Heart right ventricle (tissue), 16 donors: ENCODE measurements around the gene TMEM87B. TPM values are rescaled to one million over a fixed set of nuclear protein-coding genes. Genes with fewer than 3 reads are reported as not detected.

ENCODE experiments used
- ATAC-seq, 8 donors: fragments of 200-7000 bp; cut with Tn5 transposase; one replicate each; pipeline ENCODE4 v1.9.1; 2020; ENCODE audit warnings: mild to moderate bottlenecking in 8 of 8, moderate library complexity in 8 of 8, moderate number of reproducible peaks in 1 of 8
- DNase-seq, 2 donors: peaks; one replicate each; pipeline ENCODE4 v3.0.0-alpha.2; 2020
- H3K27ac ChIP-seq, 10 donors: fragments of 200-600 bp; sonication (generic) in 2 of 10; one replicate each; pipeline versions ENCODE4 v1.5.0 to v1.8.0; 2020 to 2022; ENCODE audit warnings: mild to moderate bottlenecking in 3 of 10
- H3K27me3 ChIP-seq, 7 donors: fragments of 200-600 bp; one replicate each; pipeline ENCODE4 v1.8.0; 2021 to 2022; ENCODE audit warnings: mild to moderate bottlenecking in 2 of 7
- H3K36me3 ChIP-seq, 9 donors: fragments of 200-600 bp; sonication (generic) in 1 of 9; one replicate each; pipeline versions ENCODE4 v1.5.0 to v1.8.0; 2020 to 2022; ENCODE audit warnings: mild to moderate bottlenecking in 2 of 9
- H3K4me1 ChIP-seq, 9 donors: fragments of 200-600 bp; sonication (generic) in 1 of 9; one replicate each; pipeline versions ENCODE4 v1.5.0 to v1.8.0; 2020 to 2022; ENCODE audit warnings: mild to moderate bottlenecking in 4 of 9
- H3K4me3 ChIP-seq, 10 donors: fragments of 200-600 bp; sonication (generic) in 2 of 10; one replicate each; pipeline versions ENCODE4 v1.5.0 to v1.8.0; 2020 to 2022; ENCODE audit warnings: mild to moderate bottlenecking in 7 of 10, moderate library complexity in 2 of 10
- H3K9me3 ChIP-seq, 11 donors: fragments of 200-600 bp in 10 of 11; sonication (generic) in 2 of 11; one replicate each; pipeline versions ENCODE4 v1.5.0 to v1.8.0; 2013 to 2022; ENCODE audit warnings: mild to moderate bottlenecking in 2 of 11, control low read depth in 1 of 11, moderate library complexity in 1 of 11
- CTCF ChIP-seq, 9 donors: fragments of 200-600 bp; sonication (generic) in 2 of 9; IDR thresholded peaks; one replicate each; pipeline versions ENCODE4 v1.5.0 to v1.8.0; 2021 to 2022; ENCODE audit warnings: antibody characterized with exemption in 9 of 9, mild to moderate bottlenecking in 5 of 9, moderate library complexity in 1 of 9
- WGBS, 2 donors: extraction: QIAGEN DNeasy Blood & Tissue Kit; methylation state at CpG; one replicate each; pipeline ENCODE4 v1.1.7; 2013; ENCODE audit warnings: inconsistent platforms in 1 of 2; 5-methylcytosine and 5-hydroxymethylcytosine counted together
- intact Hi-C, 10 donors: fragments of 100-400 bp; cut with DNase I; formaldehyde crosslinking; loops; one replicate each; pipeline versions ENCODE4 v1.11.1 to v1.14.2; 2022
- polyA plus RNA-seq, 2 donors: library from polyadenylated mRNA; stranded (reverse); fragments of 200-250 nt; gene quantifications; one replicate each; pipeline ENCODE4 v1.2.3, GENCODE V29; 2013
- total RNA-seq, 10 donors: library from RNA; stranded (reverse); fragmentation: NEBNext Ultra II Directional in 3 of 10; extraction: Animal tissue kit (Norgen Biotek cat#: 25700) in 3 of 10; gene quantifications; one replicate each; pipeline versions ENCODE4 v1.2.1 to v1.2.4, GENCODE V29; 2021 to 2023
- donor health status: Arrhythmogenic right ventricular cardiomyopathy.
- donor health status: ischemic (EF 13 %, LVEDD 7.1; RV severe dilation, severe dysfunction).
- donor health status: healthy with polysubstance abuse.
- donor health status: DM: no; HTN: yes; CAD: no.
- donor health status: DM: no; HTN: no; CAD: no.
- donor health status: ischemic (EF 25% LVEDD 6.9; RV normal size, moderate dysfunction).
- donor health status: ischemic (EF 25% LVEDD 5.7; RV mildly dilated, moderate dysfunction).
- donor health status: healthy.
- donor health status: DM: yes; HTN: yes; CAD: no.
- donor health status: Ischemic cardiomyopathy.
- donor health status: ischemic (EF 35%, LVEDD 5.7; RV mildly dilated, moderate dysfunction).
- donor health status: nonischemic (EF 11% LVEDD 7.7; RV severe dilation, severe dysfunction).
- donor health status: DM: yes; HTN: yes; CAD: no.
- donor health status: PGD.
- donor health status: ischemic (EF 29% LVEDD 5.4; RV normal size, mild dysfunction).
- donor health status: nonischemic (EF 23%, LVEDD 6.1; RV moderate dilation, normal function).

TMEM87B gene
- total and polyA plus RNA-seq, 12 donors: 4.4 to 11.1 (median 5.7) TPM

DNA sequence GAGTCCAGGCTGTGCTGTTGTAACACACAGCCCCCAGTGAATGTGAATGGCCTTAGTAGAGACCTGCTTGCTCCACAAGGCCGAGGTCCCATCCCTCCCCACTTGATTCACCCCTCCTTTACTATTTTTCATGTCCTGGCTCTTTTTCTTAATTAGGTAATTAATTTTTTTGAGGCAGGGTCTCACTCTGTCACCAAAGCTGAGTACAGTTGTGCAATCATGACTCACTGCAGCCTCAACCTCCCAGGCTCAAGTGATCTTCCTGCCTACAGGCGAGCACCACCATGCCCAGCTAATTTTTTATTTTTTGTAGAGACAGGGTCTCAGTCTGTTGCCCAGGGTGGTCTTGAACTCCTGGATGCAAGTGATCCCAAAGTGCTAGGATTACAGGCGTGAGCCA, 102.4 kb downstream of the TMEM87B start:
- intact Hi-C loops: no loop called here
- Histone ChIP-seq H3K4me3 (no peak overlapping the region), H3K36me3 (no peaks in the 10 kb centered on the region), H3K27ac (no peak overlapping the region), H3K4me1 (peaks cover 0 to 12% (median 0%) of the 10 kb centered on the region in 9 donors), H3K9me3 (no peaks in the 10 kb centered on the region), H3K27me3 (no peaks in the 10 kb centered on the region)
- no peak for ATAC-seq
- DNase-seq: no peak
- 66 to 78% methylated on average over 3 of the region's 3 CpGs for WGBS, 2 donors
- no peak for TF ChIP-seq CTCF (IDR thresholded peaks at IDR 0.05)

GRCh38 chr2:112159454-112159921, 104.4 kb downstream of the TMEM87B start:
- Histone ChIP-seq H3K27ac (no peak overlapping the region), H3K27me3 (no peaks in the 10 kb centered on the region), H3K36me3 (no peaks in the 10 kb centered on the region), H3K4me3 (no peak overlapping the region), H3K9me3 (no peaks in the 10 kb centered on the region), H3K4me1 (peaks cover 0 to 12% (median 0%) of the 10 kb centered on the region in 9 donors)
- 96 to 97% methylated on average over 24 to 31 of the region's 31 CpGs for WGBS, 2 donors
- ATAC-seq: no peak
- no peak for DNase-seq
- TF ChIP-seq CTCF (IDR thresholded peaks at IDR 0.05): no peak
- intact Hi-C loops: no loop called here

GRCh38 chr2:112160283-112161250, 105.5 kb downstream of the TMEM87B start:
- Histone ChIP-seq H3K4me3 (no peak overlapping the region), H3K9me3 (no peaks in the 10 kb centered on the region), H3K4me1 (peaks cover 0 to 8% (median 0%) of the 10 kb centered on the region in 9 donors), H3K27ac (no peak overlapping the region), H3K36me3 (no peaks in the 10 kb centered on the region), H3K27me3 (no peaks in the 10 kb centered on the region)
- DNase-seq: no peak
- no peak for ATAC-seq
- TF ChIP-seq CTCF (IDR thresholded peaks at IDR 0.05): no peak
- WGBS, 2 donors: 83 to 84% methylated on average over 46 to 52 of the region's 52 CpGs
- intact Hi-C loops: no loop called here

GRCh38 chr2:112161431-112162145, 106.5 kb downstream of the TMEM87B start:
- DNase-seq: no peak
- 93 to 96% methylated on average over 9 of the region's 9 CpGs for WGBS, 2 donors

More at GRCh38 chr2:112161431-112162145, 106.5 kb downstream of the TMEM87B start:
- no peak for TF ChIP-seq CTCF (IDR thresholded peaks at IDR 0.05)
- no peaks in the 10 kb centered on the region for H3K27me3 ChIP-seq
- no peak overlapping the region for H3K4me3 ChIP-seq
- no peaks in the 10 kb centered on the region for H3K4me1 ChIP-seq
- no peaks in the 10 kb centered on the region for H3K36me3 ChIP-seq
- intact Hi-C loops: no loop called here
- ATAC-seq: no peak
- H3K9me3 ChIP-seq: no peaks in the 10 kb centered on the region
- H3K27ac ChIP-seq: no peak overlapping the region
